GM21367 (cell line): ENCODE measurements around the gene MEF2C.

Experiments
- ATAC-seq: cut with Tn5 transposase; IDR thresholded peaks from one replicate; pipeline ENCODE4 v1.9.1; 2021; ENCODE audit not compliant: unreplicated experiment

The MEF2C gene

DNA sequence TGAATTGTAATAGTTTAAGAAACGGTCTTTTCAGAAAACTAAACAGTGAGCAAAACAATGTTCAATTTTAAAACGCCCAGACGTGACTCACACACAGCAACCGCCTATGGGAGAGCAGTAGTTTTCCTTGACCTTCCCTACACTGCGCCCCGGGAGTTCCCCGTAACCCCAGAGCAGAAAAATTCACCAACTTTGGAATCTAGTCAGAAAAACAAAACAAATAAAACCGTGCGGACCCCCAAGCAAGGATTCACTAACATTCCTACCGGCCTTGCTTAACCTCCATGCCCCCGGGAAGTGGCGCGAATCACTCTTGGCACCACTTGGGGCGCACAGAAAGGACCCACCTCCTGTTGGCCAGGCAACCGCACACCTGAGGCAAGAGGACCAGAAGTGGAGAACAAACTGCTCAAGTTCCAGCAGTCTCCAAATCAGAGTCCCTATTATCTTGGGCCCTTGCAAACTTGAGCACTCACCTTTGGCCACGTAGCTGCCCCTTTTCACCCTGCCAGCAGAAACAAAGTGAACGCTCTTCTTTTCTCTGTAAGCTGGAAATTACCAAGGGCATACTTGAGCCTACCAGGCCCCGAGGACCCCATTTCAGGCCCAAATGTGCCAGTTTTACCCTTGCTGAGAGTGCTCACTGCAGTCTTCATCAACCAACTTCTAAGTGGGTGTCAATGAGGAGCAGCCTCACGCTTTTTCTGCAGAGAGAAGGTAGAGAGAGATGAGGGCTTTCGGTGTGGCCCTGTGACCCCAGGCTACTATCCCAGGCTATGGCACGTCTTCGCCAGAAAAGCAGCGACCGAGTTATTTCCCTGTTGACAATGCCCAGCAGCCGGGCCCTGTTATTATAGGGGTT is 189.7 kb downstream of the MEF2C start:
- no peak for ATAC-seq

DNA sequence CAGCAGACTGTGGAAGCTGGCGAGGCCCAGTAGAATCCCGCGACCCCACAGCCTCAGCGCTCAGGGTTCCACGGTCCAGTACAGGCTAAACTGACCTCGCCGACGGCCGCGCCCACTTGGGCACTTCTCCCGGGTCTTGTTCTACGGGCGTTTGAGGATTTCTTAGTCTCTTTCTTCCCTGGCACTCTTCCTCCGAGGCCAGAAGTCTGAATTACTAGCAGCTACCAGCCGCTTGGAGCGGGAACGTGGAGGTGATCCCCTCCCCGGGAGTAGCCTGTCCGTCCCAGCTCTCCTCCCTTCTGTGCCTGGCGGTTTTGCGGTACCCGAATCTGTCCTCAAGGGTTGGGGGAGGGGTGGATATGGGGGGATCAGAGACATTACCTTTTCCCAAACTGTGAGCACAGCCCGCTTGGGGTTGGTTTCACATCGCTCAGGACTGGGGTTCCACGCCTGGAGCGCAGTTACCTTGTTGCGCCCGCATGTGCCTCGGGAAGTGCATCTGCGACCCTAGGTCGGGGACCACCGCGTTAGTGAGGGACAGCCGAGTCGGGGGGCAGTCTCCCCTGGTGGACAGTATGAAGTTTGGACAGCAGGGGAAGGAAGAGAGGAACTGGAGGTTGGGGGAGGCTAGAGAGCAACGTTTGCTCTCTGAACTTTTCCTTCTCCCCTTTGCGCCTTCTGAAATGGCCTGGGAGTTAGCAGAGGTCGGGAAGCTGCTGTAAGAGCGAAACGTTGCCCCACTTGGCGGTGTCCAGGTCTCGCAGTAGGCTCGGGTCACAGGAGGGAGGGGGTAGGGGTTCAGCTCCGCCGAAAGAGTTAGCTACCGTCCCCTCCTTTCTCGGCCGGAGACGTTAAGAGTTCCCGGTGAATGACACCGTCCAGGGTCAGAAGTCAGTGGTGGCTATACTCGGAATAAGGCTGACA is 190.8 kb downstream of the MEF2C start:
- ATAC-seq: no peak

DNA sequence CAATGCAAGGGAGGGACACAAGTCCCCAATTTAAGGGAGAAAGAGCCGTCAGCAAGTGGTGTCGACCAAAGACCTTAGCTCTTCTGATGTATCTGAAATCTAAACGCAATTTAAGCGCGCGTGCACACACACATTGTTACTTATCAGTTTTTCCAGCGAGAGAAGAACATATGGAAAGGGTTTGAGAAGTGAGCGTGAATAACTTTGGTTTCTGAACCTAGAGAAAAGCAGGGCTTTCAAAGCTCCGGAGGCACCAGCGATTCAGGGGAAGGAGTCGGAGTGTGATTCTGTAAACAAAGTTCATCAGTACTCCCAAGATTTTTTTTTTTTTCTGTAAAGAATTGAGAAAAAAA is 191.8 kb downstream of the MEF2C start:
- no peak for ATAC-seq

DNA sequence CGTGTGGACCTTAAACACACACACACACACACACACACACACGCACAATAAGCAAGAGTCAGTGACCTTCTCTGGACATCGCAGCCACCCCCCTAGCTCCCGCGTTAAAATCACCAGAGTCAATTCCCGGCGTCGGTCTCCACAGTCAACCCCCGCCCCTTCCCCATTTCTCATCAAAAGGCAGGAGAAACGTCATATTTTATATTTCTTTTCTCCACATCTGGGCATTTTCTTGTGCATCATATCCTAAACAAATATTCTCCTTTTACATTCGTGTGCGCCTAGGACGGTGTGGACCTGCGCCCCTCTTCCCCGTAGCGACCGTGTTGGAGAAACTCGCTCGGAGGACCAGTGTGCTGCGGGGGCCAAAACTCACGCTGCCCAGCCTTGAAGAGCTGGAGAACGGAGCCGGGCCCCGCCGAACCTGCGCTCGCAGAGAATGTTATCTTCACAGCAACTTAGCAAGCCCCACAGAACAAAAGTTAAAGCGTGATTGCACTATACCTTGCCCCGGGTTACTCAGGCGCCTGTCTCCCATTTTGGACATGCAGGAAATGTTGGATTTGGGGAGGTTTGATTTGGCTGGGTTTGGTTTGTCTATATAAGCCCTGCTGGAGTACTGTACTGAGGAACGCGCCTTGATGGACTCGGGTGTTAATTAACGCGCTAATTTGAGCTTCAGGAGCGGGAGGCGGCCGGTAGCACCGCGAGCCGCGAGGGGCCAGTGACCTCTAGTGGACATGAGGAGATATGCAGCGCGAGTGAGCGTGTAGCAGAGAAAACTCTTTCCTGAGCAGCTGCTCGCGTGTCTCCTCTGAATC is 192.4 kb downstream of the MEF2C start:
- peak; percentile 90 for ATAC-seq

DNA sequence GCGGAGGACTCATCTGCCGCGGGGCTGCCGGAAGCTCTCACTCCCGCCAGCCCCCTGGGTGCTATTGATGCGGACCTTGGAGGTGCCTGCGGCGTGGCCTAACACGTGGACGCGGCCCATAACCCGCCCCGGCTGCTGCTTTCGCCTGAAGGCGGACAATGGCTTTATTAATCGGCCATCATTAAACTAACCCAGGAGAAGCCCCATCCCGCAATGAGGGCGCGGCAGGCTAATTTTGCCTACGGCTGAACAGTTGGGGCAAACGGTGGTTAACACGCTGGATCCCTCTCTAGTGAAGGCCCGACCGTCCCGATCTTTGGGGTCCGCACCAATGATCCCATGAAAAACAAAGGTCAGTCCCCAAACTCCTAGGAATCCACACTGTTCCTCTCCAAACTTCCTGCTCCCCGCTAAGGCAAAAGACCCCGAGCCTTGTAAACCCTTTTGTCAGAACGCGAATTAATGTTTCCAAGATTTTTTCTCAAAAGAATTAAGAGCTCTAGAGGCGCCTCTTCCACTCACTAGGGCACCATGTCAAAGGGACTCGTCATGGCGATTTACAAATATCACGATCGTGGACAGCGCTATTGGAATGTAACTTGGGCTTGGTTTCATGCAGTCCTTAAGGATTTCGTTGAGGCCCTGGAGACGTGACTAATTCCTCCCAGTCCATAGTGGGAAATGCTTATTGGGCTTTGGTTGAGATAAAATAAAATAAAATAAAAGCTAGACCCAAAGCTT is 193.1 kb downstream of the MEF2C start:
- ATAC-seq: no peak

DNA sequence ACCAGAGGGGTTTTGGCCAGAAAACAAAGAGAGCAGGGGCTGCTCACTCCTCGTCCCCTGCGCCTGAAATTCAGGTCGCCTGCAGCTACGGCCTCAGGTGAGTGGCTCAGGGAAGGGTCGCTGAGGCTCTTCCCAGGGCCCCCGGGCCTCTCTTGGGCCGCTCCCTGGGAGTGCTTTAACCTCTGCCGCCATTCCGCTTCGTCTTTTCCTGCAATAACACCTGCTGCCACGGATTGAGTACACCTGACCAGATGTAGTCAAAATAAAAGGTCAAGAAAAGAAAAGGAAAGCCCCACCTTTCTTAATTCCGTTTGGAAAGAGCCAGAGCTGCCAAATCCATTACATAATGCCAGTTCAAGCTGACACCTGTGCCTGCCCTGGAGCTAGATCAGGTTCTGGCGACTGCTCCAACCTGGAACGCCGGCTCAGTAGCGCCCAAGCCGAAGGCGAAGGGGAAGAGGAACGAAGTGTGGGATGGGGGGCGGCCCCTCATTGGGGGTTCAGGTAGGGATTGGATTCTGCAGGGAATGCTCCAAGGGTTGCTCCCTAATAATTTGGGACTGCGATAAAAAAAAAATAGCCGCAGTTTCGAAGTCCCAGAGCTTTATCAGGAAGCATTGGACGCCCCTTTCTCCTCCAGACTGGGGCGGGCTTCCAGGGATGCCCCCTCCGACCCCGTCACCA is 193.9 kb downstream of the MEF2C start:
- ATAC-seq: no peak

DNA sequence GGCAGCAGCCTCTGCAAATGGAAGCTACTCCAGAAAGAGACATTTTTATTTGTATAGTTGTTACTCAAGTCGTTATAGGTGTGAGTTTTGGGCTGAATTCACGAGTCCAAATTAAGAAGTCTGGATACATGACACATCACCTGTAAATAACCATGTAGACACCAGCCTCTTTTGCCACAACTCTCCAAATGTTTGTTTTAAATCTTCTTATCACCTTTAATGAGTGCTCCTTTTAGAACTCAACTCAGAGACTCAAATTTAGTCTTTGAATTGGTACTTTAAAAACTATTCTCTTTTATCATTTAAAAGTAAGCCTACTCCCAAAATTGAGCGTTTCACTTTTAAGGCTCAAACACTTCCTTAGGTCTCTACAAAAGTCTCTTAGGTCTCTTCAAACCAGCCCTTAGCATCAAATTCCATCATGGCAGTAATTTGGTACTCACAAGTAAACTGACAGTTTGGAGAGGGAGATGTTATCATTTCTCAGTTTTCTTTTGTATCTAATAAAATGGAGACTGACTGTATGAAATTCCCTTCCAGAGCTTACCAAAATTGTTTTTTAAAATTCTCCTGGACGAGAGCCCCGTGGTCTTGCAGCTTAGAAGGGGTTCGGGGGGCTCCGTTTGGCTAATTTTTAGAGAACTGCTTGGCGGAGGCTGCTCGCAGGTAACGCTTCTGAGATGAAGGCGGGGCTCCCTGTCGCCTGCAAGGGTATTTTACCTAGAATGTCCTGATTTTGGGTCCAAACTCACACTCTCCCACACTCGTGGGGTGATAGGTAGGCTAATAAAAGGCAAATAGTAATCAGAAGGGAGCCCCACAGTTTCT is 194.6 kb downstream of the MEF2C start:
- no peak for ATAC-seq

DNA sequence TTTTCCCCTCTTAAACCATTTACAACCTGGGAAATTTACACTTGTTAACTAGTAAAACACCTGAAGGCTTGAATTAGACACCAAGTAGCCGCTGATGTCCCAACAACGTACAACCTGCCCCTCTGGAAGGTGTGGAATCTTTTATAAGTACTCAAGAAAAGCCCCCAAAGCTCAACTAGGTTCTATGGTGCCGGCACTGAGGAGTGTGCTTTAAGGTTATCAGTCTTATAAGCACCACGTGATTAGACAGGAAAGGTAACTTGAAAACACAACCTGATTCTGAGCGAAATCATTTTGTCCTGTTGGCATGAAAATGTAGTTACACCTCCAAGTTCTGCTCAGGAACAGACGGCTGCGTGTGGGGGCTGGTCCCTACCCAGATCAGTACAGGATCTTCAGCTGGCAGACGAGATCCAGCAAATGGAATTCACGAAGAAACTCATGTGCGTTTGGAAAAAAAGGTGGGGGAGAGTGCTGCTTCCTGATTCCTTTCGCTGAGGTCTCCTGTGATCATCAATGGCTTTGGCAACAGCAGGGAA is 195.5 kb downstream of the MEF2C start:
- ATAC-seq: no peak

DNA sequence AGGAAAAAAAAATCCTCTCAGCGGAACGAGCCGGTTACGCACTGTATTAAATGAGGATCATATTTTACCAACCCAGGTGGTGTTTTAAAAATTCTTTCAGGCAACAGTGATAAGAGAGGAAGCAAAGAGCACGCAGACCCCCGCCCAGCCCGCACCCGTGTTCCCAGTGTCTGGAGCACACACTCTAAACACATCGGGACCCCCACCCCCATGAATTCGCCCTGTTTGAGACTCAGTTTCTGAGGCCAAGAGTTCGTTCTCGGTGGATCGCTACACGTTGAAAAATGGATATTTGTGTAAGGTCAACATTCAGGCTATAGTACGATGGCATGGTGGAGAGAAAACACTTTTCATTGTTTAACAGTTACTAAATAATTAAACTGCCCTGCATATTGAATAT is 196.3 kb downstream of the MEF2C start:
- no peak for ATAC-seq

DNA sequence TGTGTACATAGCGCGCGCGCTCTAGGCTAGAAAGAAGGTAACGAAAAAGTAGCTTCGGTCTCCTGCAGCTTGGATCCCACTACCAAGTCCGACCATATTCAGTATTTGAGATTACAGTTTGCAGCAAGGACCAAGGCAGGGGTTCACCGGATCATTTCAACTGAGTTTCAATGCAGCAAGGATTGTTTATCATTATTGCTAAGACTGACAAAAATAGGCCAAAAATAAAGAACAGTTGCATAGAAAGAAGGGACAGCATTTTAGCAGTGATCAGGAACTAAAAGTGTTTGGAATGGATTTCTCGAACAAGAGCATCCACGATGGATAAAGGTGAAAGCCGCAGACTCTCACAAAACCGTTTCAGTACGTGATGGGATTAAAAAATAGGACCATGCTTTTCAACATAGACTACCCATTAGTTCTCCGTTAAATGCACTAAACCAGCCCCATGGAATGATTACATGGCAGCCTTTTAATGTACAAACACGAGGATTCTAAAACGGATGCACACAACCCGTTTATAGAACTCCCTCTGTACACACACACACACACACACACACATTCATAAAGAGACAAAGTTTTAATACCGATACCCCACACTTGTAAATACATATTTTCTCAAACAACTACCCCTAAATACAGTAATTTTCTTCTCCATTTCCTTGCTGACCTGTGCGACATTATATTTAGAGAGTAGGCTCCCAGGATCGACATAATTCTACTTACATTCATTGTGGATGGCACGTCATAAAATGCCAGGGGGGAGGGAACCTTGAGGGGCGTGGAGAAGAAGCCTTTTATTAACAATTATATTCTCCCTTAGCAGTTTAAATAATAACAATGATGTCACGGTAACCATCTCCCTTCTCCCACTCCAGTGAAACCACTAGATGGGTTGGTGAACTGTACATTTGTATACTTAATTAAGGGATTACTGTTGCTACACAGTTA is 197.1 kb downstream of the MEF2C start:
- no peak for ATAC-seq

DNA sequence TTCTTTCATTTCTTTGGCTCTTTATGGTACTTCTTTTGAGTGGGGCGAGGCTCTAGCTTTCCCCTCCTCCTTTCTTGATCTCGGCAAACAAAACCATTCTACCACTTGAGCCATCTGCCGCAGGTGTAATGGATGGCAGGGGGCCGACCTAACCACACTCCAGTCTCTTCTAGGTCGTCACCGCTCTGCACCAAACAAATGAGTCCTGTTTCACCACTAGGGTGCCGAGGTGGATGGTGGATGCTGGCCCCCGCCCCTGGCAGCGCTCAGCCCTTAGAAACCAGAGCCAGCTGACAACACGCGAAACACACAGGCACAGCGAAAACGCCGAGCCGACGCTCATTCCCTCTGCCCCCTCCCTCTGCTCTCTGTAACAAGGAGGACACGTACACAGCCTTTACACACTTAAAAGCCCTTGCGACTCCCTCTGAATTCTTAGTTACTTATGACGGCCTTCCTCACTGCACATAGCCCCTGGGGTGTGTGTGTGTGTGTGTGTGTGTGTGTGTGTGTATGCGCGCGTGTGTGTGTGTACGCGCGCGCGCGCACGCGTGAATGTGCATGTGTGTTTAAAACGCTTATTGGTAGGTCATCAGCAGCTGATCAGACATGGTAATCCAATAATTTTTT is 199.4 kb downstream of the MEF2C start:
- ATAC-seq: peak; percentile 46

DNA sequence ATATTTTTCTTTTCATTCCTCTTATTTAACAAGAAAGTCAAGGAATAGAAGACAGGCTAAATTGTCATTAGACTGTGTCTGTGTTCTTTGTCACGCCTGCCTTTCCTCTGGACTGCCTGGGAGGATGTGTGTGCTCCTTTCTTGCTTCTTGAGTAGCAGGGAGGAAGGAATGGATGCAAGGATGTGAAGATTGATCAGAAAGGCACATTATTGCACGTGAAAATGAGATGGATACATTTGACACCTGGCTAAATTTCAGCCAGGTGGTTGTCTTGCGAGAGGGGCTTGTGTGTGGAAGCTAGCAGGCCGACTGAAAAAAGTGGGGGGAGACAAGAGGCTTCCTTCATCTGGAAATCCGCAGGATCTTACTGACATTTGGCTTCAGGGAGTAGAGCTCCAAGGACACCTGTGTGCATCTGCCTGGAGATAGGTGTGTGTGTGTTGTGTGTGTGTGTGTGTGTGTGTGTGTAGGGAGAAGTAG is 200.1 kb downstream of the MEF2C start:
- ATAC-seq: no peak

DNA sequence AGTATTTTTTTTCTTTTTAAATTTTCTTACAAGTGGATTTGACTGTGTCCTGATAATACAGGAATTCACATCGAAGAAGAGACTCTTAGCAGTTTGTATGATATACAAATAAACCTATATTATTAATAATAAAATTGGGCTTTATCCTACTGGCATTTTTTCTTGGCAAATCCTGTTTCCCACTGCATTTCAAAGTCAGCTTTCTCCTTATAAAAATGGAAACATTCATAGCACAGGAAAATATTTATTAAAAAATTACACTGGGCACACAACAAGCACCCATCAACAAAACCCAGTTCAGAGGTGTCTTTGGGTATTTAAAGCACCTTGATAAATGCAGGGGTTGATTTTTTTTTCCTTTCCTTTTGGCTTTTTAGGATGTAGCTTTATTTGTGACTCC is 200.9 kb downstream of the MEF2C start:
- ATAC-seq: no peak

DNA sequence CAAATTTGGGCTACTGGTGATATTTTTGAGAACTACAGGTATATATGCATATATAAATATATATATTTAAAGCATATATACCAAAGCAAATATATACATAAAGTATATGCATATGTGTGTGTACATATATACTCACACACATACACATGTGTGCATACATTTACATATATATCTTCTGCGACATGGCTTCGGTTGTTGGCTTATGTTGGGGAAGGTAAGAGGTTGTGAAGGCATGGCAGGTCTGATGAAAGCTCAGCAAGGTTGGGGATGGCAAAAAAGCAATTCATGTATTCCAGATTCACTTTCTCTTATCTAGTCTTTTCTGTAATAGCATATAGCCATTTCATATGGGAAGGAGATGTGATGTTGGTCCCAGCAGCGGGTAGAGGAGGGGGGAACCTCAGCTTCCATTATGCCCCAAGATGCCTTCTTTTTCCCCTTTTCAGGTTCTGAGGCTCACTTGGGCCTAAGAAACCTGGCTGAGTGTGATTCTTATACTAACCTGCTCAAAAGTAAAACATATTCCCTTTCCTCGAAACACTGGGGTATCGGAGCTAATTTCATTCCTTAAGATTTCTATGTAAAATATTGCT is 201.7 kb downstream of the MEF2C start:
- ATAC-seq: no peak

DNA sequence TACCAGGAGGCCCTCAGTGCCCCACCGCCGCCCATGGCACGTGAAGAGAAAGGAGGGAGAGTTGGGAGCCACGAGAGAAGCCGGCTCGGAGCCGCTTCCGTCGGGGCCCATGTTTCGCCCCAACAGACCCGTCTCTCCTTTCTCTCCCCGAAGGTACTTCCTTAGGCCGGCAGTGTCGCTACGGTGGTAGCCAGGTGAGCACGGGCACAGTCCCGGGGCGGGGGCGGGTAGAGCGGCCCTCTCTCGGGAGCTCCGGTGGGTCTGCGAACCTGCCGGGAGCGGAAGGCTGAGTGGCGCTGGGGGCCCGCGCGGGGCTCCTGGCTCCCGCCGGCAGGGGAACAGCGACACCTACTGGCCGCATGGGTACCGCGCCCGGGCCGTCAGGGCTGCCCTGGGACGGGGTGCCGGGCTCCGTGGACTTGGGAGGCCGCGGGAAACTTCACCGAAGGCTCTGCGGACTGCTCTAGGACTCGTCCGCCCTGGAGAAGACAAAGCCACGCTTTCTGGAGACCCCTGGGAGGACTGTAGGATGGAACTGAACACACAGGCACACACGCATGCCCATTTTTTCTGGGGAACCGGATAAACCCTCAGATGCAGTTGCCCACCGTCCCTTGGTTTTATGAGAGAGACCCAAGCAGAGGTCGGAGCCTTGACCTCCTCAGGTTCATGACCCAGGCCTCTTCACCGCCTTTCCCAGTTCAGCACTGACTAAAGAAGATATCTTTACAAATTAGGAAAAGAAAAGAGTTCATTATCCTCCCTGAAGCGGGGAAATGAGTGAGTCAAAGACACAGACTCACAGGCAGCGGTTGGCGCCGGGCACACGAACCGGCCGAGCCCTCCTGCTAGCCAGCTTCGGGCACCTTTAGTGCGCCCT is 202.5 kb downstream of the MEF2C start:
- ATAC-seq: peak; percentile 77

DNA sequence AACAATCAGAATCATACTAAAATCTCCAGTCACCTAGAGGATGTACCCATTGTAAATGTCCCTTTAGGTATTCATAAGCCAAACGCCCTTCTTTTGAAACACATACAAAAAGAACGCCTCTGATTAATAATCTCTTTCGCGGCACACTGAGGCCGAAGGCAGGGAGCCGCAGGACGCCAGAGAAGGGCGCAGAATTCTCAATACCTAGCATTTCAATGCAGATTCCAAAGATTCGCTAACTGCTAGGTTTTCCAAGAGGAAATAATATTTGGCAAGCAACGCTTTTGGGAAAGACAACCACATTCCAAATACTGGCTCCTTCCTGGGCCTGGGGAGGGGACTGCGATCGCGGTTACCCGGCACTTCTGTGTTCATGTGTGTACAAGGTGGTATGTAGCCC is 203.3 kb downstream of the MEF2C start:
- no peak for ATAC-seq
